DOHH2 (cell line): ENCODE data around the gene CAMSAP3.

ENCODE experiments used
- CTCF ChIP-seq: fragments of 200-600 bp; sonication (generic); IDR thresholded peaks from one replicate; pipeline ENCODE4 v1.5.1; 2014; ENCODE audit warnings: antibody characterized with exemption, mild to moderate bottlenecking, low read depth, low read length; ENCODE audit not compliant: poor library complexity, severe bottlenecking
- EZH2phosphoT487 ChIP-seq: fragments of 200-600 bp; sonication (generic); IDR thresholded peaks from 2 replicates; pipeline ENCODE4 v1.6.1; 2017; ENCODE audit warnings: borderline replicate concordance, mild to moderate bottlenecking, antibody characterized with exemption, low read length, moderate library complexity, mixed read lengths

- TF ChIP-seq CTCF (no peak), EZH2phosphoT487 (no peak)
Observed at GRCh38 chr19:7645163-7645562, 49.5 kb downstream of the CAMSAP3 start.
